Liver (tissue), 3 donors: ENCODE results near the gene EXOC6B.

ENCODE experiments used
- ATF3 ChIP-seq: IDR thresholded peaks from 2 replicates; pipeline ENCODE4 v1.6.1; 2016; ENCODE audit warnings: antibody characterized with exemption
- CTCF ChIP-seq: fragments of 150-350 bp; IDR thresholded peaks from 2 replicates; pipeline ENCODE4 v1.5.1; 2017; ENCODE audit warnings: improper control_type of control experiment, low read depth, low read length; ENCODE audit not compliant: missing input control
- EGR1 ChIP-seq, 2 donors: IDR thresholded peaks; 2 replicates each; pipeline ENCODE4 v1.6.1; 2016 to 2018; ENCODE audit warnings: antibody characterized with exemption in 2 of 2, low read depth in 2 of 2
- JUND ChIP-seq, 2 donors: IDR thresholded peaks; 2 replicates each; pipeline ENCODE4 v1.6.1; 2016; ENCODE audit warnings: antibody characterized with exemption in 2 of 2
- MAX ChIP-seq: IDR thresholded peaks from 2 replicates; pipeline ENCODE4 v1.6.1; 2016; ENCODE audit warnings: antibody characterized with exemption
- RAD21 ChIP-seq, 2 donors: IDR thresholded peaks; 2 replicates each; pipeline ENCODE4 v1.6.1; 2016; ENCODE audit warnings: antibody characterized with exemption in 2 of 2, mild to moderate bottlenecking in 2 of 2
- REST ChIP-seq: IDR thresholded peaks from 2 replicates; pipeline ENCODE4 v1.6.1; 2016; ENCODE audit warnings: antibody characterized with exemption, mild to moderate bottlenecking
- TAF1 ChIP-seq: conservative IDR thresholded peaks from 2 replicates; pipeline ENCODE4 v1.6.1; 2016; ENCODE audit warnings: antibody characterized with exemption, mild to moderate bottlenecking
- ZBTB33 ChIP-seq: IDR thresholded peaks from 2 replicates; pipeline ENCODE4 v1.6.1; 2016; ENCODE audit warnings: antibody characterized with exemption
- donor health status: healthy.
- donor health status: healthy.

- TF ChIP-seq CTCF (no peak), MAX (no peak), ZBTB33 (no peak), REST (no peak), JUND (IDR thresholded peaks at IDR 0.05) (no peak), EGR1 (IDR thresholded peaks at IDR 0.05; ENCODE audit: low read depth in 2 of 2) (no peak), ATF3 (no peak), TAF1 (no peak), RAD21 (IDR thresholded peaks at IDR 0.05) (no peak)
Measured at GRCh38 chr2:72539071-72539552, 286.7 kb downstream of the EXOC6B start.
